Gastroesophageal sphincter (tissue), 4 donors: Measurements from ENCODE around the gene MUS81. TPM values are rescaled to one million over a fixed set of nuclear protein-coding genes. Genes with fewer than 3 reads are reported as not detected.
A peak's percentile ranks its signal among the peaks of the same experiment; 100 is the strongest.

Experiments used
- ATAC-seq: fragments of 150-250 bp; one replicate; pipeline ENCODE4 v1.9.1; 2016; ENCODE audit warnings: mild to moderate bottlenecking, moderate library complexity
- H3K27ac ChIP-seq, 4 donors: fragments of 200-600 bp; sonication (generic) in 3 of 4; 1 replicate in 3 of 4; 2 replicates in 1 of 4; pipeline ENCODE4 v1.5.1; 2016 to 2019
- H3K27me3 ChIP-seq: fragments of 200-600 bp; sonication (generic); one replicate; pipeline ENCODE4 v1.5.1; 2019
- H3K36me3 ChIP-seq, 2 donors: fragments of 200-600 bp; sonication (generic); one replicate each; pipeline ENCODE4 v1.5.1; 2019; ENCODE audit warnings: control low read depth in 1 of 2
- H3K4me1 ChIP-seq, 3 donors: fragments of 200-600 bp; sonication (generic); 1 replicate in 2 of 3; 2 replicates in 1 of 3; pipeline ENCODE4 v1.5.1; 2016 to 2019; ENCODE audit warnings: control low read depth in 2 of 3
- H3K4me3 ChIP-seq, 2 donors: fragments of 200-600 bp; sonication (generic); one replicate each; pipeline ENCODE4 v1.5.1; 2019; ENCODE audit warnings: mild to moderate bottlenecking in 1 of 2, moderate library complexity in 1 of 2
- H3K9me3 ChIP-seq, 3 donors: fragments of 200-600 bp; sonication (generic); one replicate each; pipeline ENCODE4 v1.5.1; 2017 to 2019; ENCODE audit warnings: control low read depth in 2 of 3
- CTCF ChIP-seq, 4 experiments: fragments of 200-600 bp in 2 of 4; fragments of 450-650 bp in 2 of 4; sonication (generic) in 1 of 4; IDR thresholded peaks; one replicate each; pipeline ENCODE4 v1.5.1; 2017 to 2019; ENCODE audit warnings: antibody characterized with exemption in 4 of 4, mild to moderate bottlenecking in 2 of 4, moderate library complexity in 2 of 4
- EP300 ChIP-seq: sonication (generic); formaldehyde crosslinking; IDR thresholded peaks from one replicate; pipeline ENCODE4 v1.6.1; 2017; ENCODE audit warnings: antibody characterized with exemption, mild to moderate bottlenecking
- POLR2A ChIP-seq, 2 donors: fragments of 450-650 bp; IDR thresholded peaks; one replicate each; pipeline ENCODE4 v1.6.1; 2017; ENCODE audit warnings: antibody characterized with exemption in 2 of 2, mild to moderate bottlenecking in 2 of 2, moderate library complexity in 1 of 2
- POLR2AphosphoS5 ChIP-seq: sonication (generic); formaldehyde crosslinking; IDR thresholded peaks from one replicate; pipeline ENCODE4 v1.6.1; 2017; ENCODE audit warnings: antibody characterized with exemption
- WGBS, 2 donors: methylation state at CpG; one replicate each; pipeline ENCODE4 v1.1.5; 2018; ENCODE audit warnings: low coverage in 1 of 2; 5-methylcytosine and 5-hydroxymethylcytosine counted together
- total RNA-seq, 4 donors: library from RNA; depleted of rRNA; stranded (reverse); fragments of >200 nt; gene quantifications; one replicate each; pipeline ENCODE4 v1.1.0, GENCODE V29; 2016

Gene MUS81
- total RNA-seq, 4 donors from 2014 or later = 37.2 to 71.7 (median 60.8) TPM

- 0 to 1% methylated on average over 12 to 13 of the region's 92 CpGs for WGBS, 2 donors
- Histone ChIP-seq H3K9me3 (no peaks in the 10 kb centered on the region), H3K4me3 (peak within 1 kb of the TSS; percentile 75 to 95), H3K27ac (peak within 1 kb of the TSS; percentile 90 to 99 (median 96)), H3K36me3 (peaks cover 0 to 48% of the 10 kb centered on the region in 2 donors), H3K27me3 (no peaks in the 10 kb centered on the region), H3K4me1 (peaks cover 0 to 75% (median 28%) of the 10 kb centered on the region in 3 donors)
- TF ChIP-seq EP300 (no peak), POLR2AphosphoS5 (peak; percentile 99), CTCF (IDR thresholded peaks at IDR 0.05) (peak in 1 of 4 experiments; percentile 10), POLR2A (IDR thresholded peaks at IDR 0.05) (peak; percentile 99)
- peak; percentile 80 for ATAC-seq
Measured at GRCh38 chr11:65857853-65858680, 2.2 kb upstream of the MUS81 start, which contains the start of gene CFL1. Gene CFL1 (minus strand): TSS chr11:65858180. CDS start chr11:65858099, 81 bp downstream.

GRCh38 chr11:65858681-65859087 is 1.5 kb upstream of the MUS81 start:
- Histone ChIP-seq H3K4me3 (peak overlapping the region; percentile 37 to 95), H3K9me3 (no peaks in the 10 kb centered on the region), H3K36me3 (peaks cover 0 to 48% of the 10 kb centered on the region in 2 donors), H3K27me3 (no peaks in the 10 kb centered on the region), H3K4me1 (peaks cover 0 to 75% (median 28%) of the 10 kb centered on the region in 3 donors), H3K27ac (peak overlapping the region; percentile 90 to 99 (median 96))
- 0% methylated on average over 10 of the region's 10 CpGs for WGBS, 2 donors
- no peak for TF ChIP-seq POLR2A (IDR thresholded peaks at IDR 0.05)
- no peak for ATAC-seq

- peak; percentile 99 for TF ChIP-seq POLR2AphosphoS5
- peak in 1 of 4 experiments; percentile 16 for TF ChIP-seq CTCF (IDR thresholded peaks at IDR 0.05)
- no peak for TF ChIP-seq EP300
- peak; percentile 96 to 97 for TF ChIP-seq POLR2A (IDR thresholded peaks at IDR 0.05)
- H3K27ac ChIP-seq = peak overlapping the region; percentile 90 to 99 (median 96)
- WGBS, 2 donors = 2% methylated on average over 18 of the region's 46 CpGs; no CpG with 5 or more reads in 1 of the 2 donors
- ATAC-seq = peak; percentile 78
- H3K27me3 ChIP-seq = no peaks in the 10 kb centered on the region
- no peaks in the 10 kb centered on the region for H3K9me3 ChIP-seq
- H3K36me3 ChIP-seq = peaks cover 0 to 48% of the 10 kb centered on the region in 2 donors
- peaks cover 0 to 75% (median 28%) of the 10 kb centered on the region in 3 donors for H3K4me1 ChIP-seq
- H3K4me3 ChIP-seq = peak overlapping the region; percentile 61 to 95
Measured at GRCh38 chr11:65859095-65859811, 980 bp upstream of the MUS81 start.

- TF ChIP-seq CTCF (IDR thresholded peaks at IDR 0.05) = no peak
- no peak for TF ChIP-seq EP300
- TF ChIP-seq POLR2A (IDR thresholded peaks at IDR 0.05) = no peak
- TF ChIP-seq POLR2AphosphoS5 = no peak
- 0 to 1% methylated on average over 5 to 15 of the region's 16 CpGs for WGBS, 2 donors
- no peak for ATAC-seq
- Histone ChIP-seq H3K4me1 (peaks cover 0 to 75% (median 28%) of the 10 kb centered on the region in 3 donors), H3K27ac (peak overlapping the region; percentile 90 to 99 (median 96)), H3K27me3 (no peaks in the 10 kb centered on the region), H3K36me3 (peaks cover 0 to 48% of the 10 kb centered on the region in 2 donors), H3K9me3 (no peaks in the 10 kb centered on the region), H3K4me3 (peak overlapping the region; percentile 61 to 95)
Measured at GRCh38 chr11:65859812-65860277, 388 bp upstream of the MUS81 start.

GRCh38 chr11:65861165-65861505 is 902 bp downstream of the MUS81 start:
- Histone ChIP-seq H3K36me3 (peaks cover 0 to 48% of the 10 kb centered on the region in 2 donors), H3K9me3 (no peaks in the 10 kb centered on the region), H3K27ac (peak overlapping the region; percentile 90 to 99 (median 96)), H3K27me3 (no peaks in the 10 kb centered on the region), H3K4me1 (peaks cover 0 to 66% (median 19%) of the 10 kb centered on the region in 3 donors), H3K4me3 (peak overlapping the region; percentile 61 to 95)
- ATAC-seq = no peak
- 0 to 25% methylated on average over 1 to 5 of the region's 14 CpGs for WGBS, 2 donors
- TF ChIP-seq POLR2A (IDR thresholded peaks at IDR 0.05) = no peak
- no peak for TF ChIP-seq POLR2AphosphoS5
- TF ChIP-seq CTCF (IDR thresholded peaks at IDR 0.05) = no peak
- TF ChIP-seq EP300 = no peak
